ENCODE measurements around the gene MSMP. TPM values are rescaled to one million over a fixed set of nuclear protein-coding genes. Genes with fewer than 3 reads are reported as not detected.

MSMP gene
- total and polyA plus RNA-seq, 10 of the 15 experiments (the other 5 are each of a cell fraction or from before 2014, with no cell fraction given) = 0.33 to 2.4 (median 0.86) TPM; not detected in 4

GRCh38 chr9:35719546-35719945, 34.5 kb downstream of the MSMP start:
- TF ChIP-seq WRNIP1 (IDR thresholded peaks at IDR 0.05; ENCODE audit: borderline replicate concordance, low read depth, low read length) (no peak), GABPA (IDR thresholded peaks at IDR 0.05; ENCODE audit: low read depth) (no peak), SPI1 (IDR thresholded peaks at IDR 0.05; ENCODE audit: borderline replicate concordance, insufficient read depth, low read depth, low read length) (no peak)
- TF ChIP-seq, protein P1, sequence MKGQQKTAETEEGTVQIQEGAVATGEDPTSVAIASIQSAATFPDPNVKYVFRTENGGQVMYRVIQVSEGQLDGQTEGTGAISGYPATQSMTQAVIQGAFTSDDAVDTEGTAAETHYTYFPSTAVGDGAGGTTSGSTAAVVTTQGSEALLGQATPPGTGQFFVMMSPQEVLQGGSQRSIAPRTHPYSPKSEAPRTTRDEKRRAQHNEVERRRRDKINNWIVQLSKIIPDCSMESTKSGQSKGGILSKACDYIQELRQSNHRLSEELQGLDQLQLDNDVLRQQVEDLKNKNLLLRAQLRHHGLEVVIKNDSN (IDR thresholded peaks at IDR 0.05; ENCODE audit: borderline replicate concordance, extremely low read length, insufficient read depth, low read depth, low read length) = no peak
- SMC1A ChIA-PET (ENCODE audit: uncharacterized antibody, unreplicated experiment) = interaction anchor here (1.2 kb wide), 1 partner anchor 55 kb away, joined by 3 read pairs; no protein-coding TSS in a partner anchor
- Histone ChIP-seq H3K27me3 (replicated peaks in 1 of 2; ENCODE audit: control insufficient read depth in 2 of 2, insufficient read depth in 2 of 2, low read length in 1 of 2) (no peaks in the 10 kb centered on the region), H3K4me1 (ENCODE audit: control insufficient read depth, insufficient read depth, low read length) (no peaks in the 10 kb centered on the region), H3K36me3 (ENCODE audit: control insufficient read depth in 2 of 2, insufficient read depth in 2 of 2, low read length in 1 of 2) (peaks cover 61 to 71% of the 10 kb centered on the region in 2 experiments), H4K20me1 (ENCODE audit: control insufficient read depth, insufficient read depth) (no peaks in the 10 kb centered on the region), H3K79me2 (ENCODE audit: control insufficient read depth, insufficient read depth, low read length) (no peaks in the 10 kb centered on the region), H3K4me3 (no peak overlapping the region), H3K4me2 (ENCODE audit: control insufficient read depth, insufficient read depth) (no peak overlapping the region), H3K9me3 (replicated peaks; ENCODE audit: control insufficient read depth, insufficient read depth, low read length) (no peaks in the 10 kb centered on the region), H3K27ac (ENCODE audit: control insufficient read depth, insufficient read depth) (no peak overlapping the region), H2AFZ (ENCODE audit: control insufficient read depth, low read depth, low read length) (no peak overlapping the region), H3K9ac (ENCODE audit: control insufficient read depth, insufficient read depth, low read length) (no peak overlapping the region)
- in situ Hi-C loops (cut with MboI) (no loop called here), intact Hi-C loops (cut with micrococcal nuclease; ENCODE audit: unreplicated experiment) (no loop called here)
- CTCF ChIA-PET = interaction anchor here (3.4 to 6.9 kb wide), 2 partner anchors 8 to 23 kb away, joined by 15 to 41 read pairs; no protein-coding TSS in a partner anchor
- ATAC-seq (no peak), FAIRE-seq (no peak), DNase-seq (ENCODE audit: low read depth, low spot score) (no peak)
- WGBS (ENCODE audit: insufficient coverage, insufficient replicate concordance, low lambda C conversion rate, missing lambda C conversion rate) = 74% methylated on average over 4 of the region's 4 CpGs
- POLR2A ChIA-PET = interaction anchor here (1.1 to 1.9 kb wide), 2 partner anchors 9 to 59 kb away, joined by 3 to 4 read pairs; no protein-coding TSS in a partner anchor
- BruUV-seq (replicated peaks) = TSS peak; percentile 28
- RAD21 ChIA-PET (ENCODE audit: unreplicated experiment) = interaction anchor here (0.6 kb wide), 1 partner anchor 132 kb away, joined by 3 read pairs; no protein-coding TSS in a partner anchor

All from GM12878 (cell line).